ENCODE measurements around the gene SPOP. TPM values are rescaled to one million over a fixed set of nuclear protein-coding genes. Genes with fewer than 3 reads are reported as not detected.

Gene SPOP
- total and polyA plus RNA-seq, 9 of the 15 experiments (the other 6 are each of a cell fraction or from before 2014, with no cell fraction given), result 34.2 to 65.9 (median 39.7) TPM

GRCh38 chr17:49676276-49676868, 1.5 kb downstream of the SPOP start (continued):
- TF ChIP-seq MEF2D (tag; conservative IDR thresholded peaks at IDR 0.05; ENCODE audit: low read depth), result no peak
- peak in 1 of 2 experiments; percentile 94; a peak in 2 of 4 replicates for TF ChIP-seq CSDE1 (IDR thresholded peaks at IDR 0.05)
- TF ChIP-seq NR3C1 (CRISPR knock-in tag; IDR thresholded peaks at IDR 0.05), result no peak
- TF ChIP-seq FOXK2 (conservative IDR thresholded peaks at IDR 0.05 in 1 of 2, IDR thresholded peaks at IDR 0.05 in 1 of 2; ENCODE audit: low read depth in 2 of 2), result 0 out of 4 replicates have a peak, but pooled peaks of 1 of the 2 experiments have one; percentile 17
- TF ChIP-seq, protein P1, sequence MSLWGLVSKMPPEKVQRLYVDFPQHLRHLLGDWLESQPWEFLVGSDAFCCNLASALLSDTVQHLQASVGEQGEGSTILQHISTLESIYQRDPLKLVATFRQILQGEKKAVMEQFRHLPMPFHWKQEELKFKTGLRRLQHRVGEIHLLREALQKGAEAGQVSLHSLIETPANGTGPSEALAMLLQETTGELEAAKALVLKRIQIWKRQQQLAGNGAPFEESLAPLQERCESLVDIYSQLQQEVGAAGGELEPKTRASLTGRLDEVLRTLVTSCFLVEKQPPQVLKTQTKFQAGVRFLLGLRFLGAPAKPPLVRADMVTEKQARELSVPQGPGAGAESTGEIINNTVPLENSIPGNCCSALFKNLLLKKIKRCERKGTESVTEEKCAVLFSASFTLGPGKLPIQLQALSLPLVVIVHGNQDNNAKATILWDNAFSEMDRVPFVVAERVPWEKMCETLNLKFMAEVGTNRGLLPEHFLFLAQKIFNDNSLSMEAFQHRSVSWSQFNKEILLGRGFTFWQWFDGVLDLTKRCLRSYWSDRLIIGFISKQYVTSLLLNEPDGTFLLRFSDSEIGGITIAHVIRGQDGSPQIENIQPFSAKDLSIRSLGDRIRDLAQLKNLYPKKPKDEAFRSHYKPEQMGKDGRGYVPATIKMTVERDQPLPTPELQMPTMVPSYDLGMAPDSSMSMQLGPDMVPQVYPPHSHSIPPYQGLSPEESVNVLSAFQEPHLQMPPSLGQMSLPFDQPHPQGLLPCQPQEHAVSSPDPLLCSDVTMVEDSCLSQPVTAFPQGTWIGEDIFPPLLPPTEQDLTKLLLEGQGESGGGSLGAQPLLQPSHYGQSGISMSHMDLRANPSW (CRISPR knock-in tag; IDR thresholded peaks at IDR 0.05), result no peak
- TF ChIP-seq NUFIP1 (IDR thresholded peaks at IDR 0.05; ENCODE audit: partially characterized antibody), result no peak
- peak; percentile 100 for TF ChIP-seq RFX1 (IDR thresholded peaks at IDR 0.05)
- peak; percentile 47 for TF ChIP-seq NEUROD1 (IDR thresholded peaks at IDR 0.05; ENCODE audit: borderline replicate concordance, low read depth, low read length, partially characterized antibody)
- peak; percentile 90 for TF ChIP-seq FOXJ2 (tag; IDR thresholded peaks at IDR 0.05)
- TF ChIP-seq BMI1 (IDR thresholded peaks at IDR 0.05; ENCODE audit: low read length), result peak; percentile 93
- TF ChIP-seq ZNF408 (CRISPR knock-in tag; IDR thresholded peaks at IDR 0.05; ENCODE audit: low read depth), result no peak
